Natural killer cell treated with Interleukin-12 subunit alpha and Interleukin-12 subunit beta and Interleukin-15 and Interleukin-18, amount 100 ng/mL, for 72 hours (primary cell): ENCODE results near the gene LEF1. TPM values are rescaled to one million over a fixed set of nuclear protein-coding genes. Genes with fewer than 3 reads are reported as not detected.

Experiments used
- ATAC-seq, 2 donors: fragments of 150-1000 bp; cut with Tn5 transposase in 1 of 2; sonication (Bioruptor Pico), chemical (Tn5 transposase) in 1 of 2; 2 replicates each; pipeline ENCODE4 v1.10.0; 2021
- DNase-seq: peaks from one replicate; pipeline ENCODE4 v3.0.0; 2022; ENCODE audit warnings: low spot score
- H3K27ac Mint-ChIP-seq, 2 donors: 1 replicate in 1 of 2; 2 replicates in 1 of 2; pipeline ENCODE4 v1.8.0; 2022; ENCODE audit warnings: mixed read lengths in 2 of 2, mild to moderate bottlenecking in 1 of 2, moderate library complexity in 1 of 2
- H3K27me3 Mint-ChIP-seq, 2 donors: 1 replicate in 1 of 2; 2 replicates in 1 of 2; pipeline ENCODE4 v1.8.0; 2022; ENCODE audit warnings: mixed read lengths in 2 of 2
- H3K36me3 Mint-ChIP-seq: one replicate; pipeline ENCODE4 v1.8.0; 2022; ENCODE audit warnings: mixed read lengths
- H3K4me1 Mint-ChIP-seq, 2 donors: 1 replicate in 1 of 2; 2 replicates in 1 of 2; pipeline ENCODE4 v1.8.0; 2022; ENCODE audit warnings: low read depth in 2 of 2, mixed read lengths in 2 of 2, mild to moderate bottlenecking in 1 of 2
- H3K4me3 Mint-ChIP-seq: one replicate; pipeline ENCODE4 v1.8.0; 2022; ENCODE audit warnings: mixed read lengths
- H3K9me3 Mint-ChIP-seq: 2 replicates; pipeline ENCODE4 v1.8.0; 2022; ENCODE audit warnings: mixed read lengths
- total RNA-seq, 2 donors: library from RNA; stranded (reverse); gene quantifications; one replicate each; pipeline ENCODE4 v1.2.3, GENCODE V29; 2022

The LEF1 gene
- total RNA-seq, 2 donors from 2014 or later: 8.4 to 22.7 TPM

- no peak for ATAC-seq
These were observed 2.9 kb upstream of the LEF1 start for GRCh38 chr4:108171339-108172230.

DNA sequence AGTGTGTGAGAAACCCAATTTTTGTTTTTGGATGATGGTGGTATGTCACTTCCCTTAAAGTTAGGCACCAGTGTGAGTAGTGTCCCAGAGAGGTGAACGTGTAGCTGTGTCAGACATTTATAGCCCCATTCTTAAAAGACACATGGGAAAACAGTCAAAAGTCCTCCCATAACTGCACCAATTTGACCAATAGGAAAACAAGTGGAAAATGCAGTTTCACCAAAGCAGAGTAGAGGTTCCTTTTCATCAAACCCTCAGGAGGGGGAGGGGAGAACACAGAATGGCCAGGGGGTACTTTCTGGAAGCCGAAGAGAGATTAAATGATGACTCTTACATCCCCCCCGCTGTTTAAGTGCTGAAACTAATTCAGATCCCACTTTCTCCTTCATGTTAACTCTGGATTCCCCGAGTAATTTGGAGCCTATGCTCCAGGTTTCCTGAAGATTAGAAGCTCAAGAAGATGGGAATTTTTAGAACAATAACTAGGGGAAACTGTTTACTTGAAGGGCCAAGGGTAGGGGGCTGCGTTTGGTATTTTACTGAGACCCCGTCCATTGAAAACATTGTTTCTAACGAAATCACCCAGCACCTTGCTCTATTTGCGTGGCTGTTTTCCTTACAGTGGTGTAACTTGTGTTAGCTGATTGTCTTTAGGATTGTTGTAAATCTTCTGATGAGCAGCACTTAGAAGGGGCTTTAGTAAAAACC, 2.1 kb upstream of the LEF1 start:
- Mint-ChIP-seq H3K9me3 (no peaks in the 10 kb centered on the region), H3K36me3 (no peaks in the 10 kb centered on the region), H3K4me3 (peak overlapping the region; percentile 96), H3K4me1 (peaks cover 40 to 52% of the 10 kb centered on the region in 2 donors), H3K27ac (no peak overlapping the region), H3K27me3 (peaks cover 40 to 47% of the 10 kb centered on the region in 2 donors)
- DNase-seq (no peak), ATAC-seq (no peak)

More at GRCh38 chr4:108171339-108172230, 2.9 kb upstream of the LEF1 start:
- H3K4me3 Mint-ChIP-seq: peak overlapping the region; percentile 42
- H3K4me1 Mint-ChIP-seq: peaks cover 40 to 46% of the 10 kb centered on the region in 2 donors
- peaks cover 40 to 50% of the 10 kb centered on the region in 2 donors for H3K27me3 Mint-ChIP-seq
- no peaks in the 10 kb centered on the region for H3K36me3 Mint-ChIP-seq
- no peak for DNase-seq
- no peak overlapping the region for H3K27ac Mint-ChIP-seq
- H3K9me3 Mint-ChIP-seq: no peaks in the 10 kb centered on the region

DNA sequence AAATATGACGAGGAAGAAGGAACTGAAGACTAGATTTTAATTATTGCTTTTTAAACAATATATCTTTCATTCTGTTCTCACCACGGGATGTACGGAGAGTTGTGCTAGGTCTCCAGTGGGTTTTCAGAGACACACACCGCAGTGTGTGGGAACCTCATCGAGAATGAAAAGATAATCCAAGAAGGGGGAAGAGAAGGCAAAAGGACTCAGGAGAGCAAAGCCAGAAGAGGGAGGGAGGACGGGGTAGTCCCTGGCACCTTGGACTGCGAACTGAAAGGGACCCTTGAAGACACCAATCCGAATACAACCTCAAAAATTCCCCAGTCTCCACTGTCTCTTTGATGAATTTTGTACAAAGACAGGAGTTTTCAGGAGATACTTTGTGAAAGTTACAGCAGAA, 932 bp upstream of the LEF1 start:
- no peak for DNase-seq
- Mint-ChIP-seq H3K36me3 (no peaks in the 10 kb centered on the region), H3K27ac (no peak overlapping the region), H3K4me3 (peak overlapping the region; percentile 96), H3K4me1 (peaks cover 40 to 54% of the 10 kb centered on the region in 2 donors), H3K9me3 (no peaks in the 10 kb centered on the region), H3K27me3 (peaks cover 40 to 51% of the 10 kb centered on the region in 2 donors)
- no peak for ATAC-seq

GRCh38 chr4:108168160-108168670, 517 bp downstream of the LEF1 start:
- Mint-ChIP-seq H3K27ac (peak overlapping the region in 1 of 2 donors; percentile 68), H3K27me3 (peaks cover 29 to 44% of the 10 kb centered on the region in 2 donors), H3K9me3 (no peaks in the 10 kb centered on the region), H3K36me3 (no peaks in the 10 kb centered on the region), H3K4me3 (peak overlapping the region; percentile 96), H3K4me1 (peaks cover 35 to 44% of the 10 kb centered on the region in 2 donors)
- ATAC-seq: peak; percentile 7 to 34
- DNase-seq: no peak

GRCh38 chr4:108166441-108167315, 2.1 kb downstream of the LEF1 start:
- no peaks in the 10 kb centered on the region for H3K36me3 Mint-ChIP-seq
- no peaks in the 10 kb centered on the region for H3K9me3 Mint-ChIP-seq
- H3K4me3 Mint-ChIP-seq: peak overlapping the region; percentile 96
- peaks cover 33 to 43% of the 10 kb centered on the region in 2 donors for H3K4me1 Mint-ChIP-seq
- no peak for DNase-seq
- peaks cover 35 to 43% of the 10 kb centered on the region in 2 donors for H3K27me3 Mint-ChIP-seq
- ATAC-seq: peak; percentile 67 to 75
- peak overlapping the region; percentile 68 to 72 for H3K27ac Mint-ChIP-seq

DNA sequence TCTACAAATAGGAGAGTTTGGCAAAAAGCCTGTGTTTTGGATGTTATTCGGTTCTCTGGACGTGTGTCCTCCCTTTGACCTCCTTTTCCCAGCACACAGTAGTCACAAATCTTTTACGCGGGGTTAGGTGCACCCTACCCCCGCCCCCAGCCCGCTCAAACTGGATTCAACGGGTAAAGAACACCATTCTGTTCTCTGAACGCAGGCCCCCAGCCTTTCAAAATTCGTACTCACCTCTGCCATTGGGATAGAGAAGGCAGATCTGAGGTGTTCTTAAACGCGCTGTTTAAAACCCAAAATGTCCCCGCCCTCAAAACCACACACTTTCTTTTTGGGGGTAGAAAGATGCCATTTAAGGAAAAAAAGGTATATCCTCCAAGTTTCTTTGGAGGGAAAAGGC, 2.7 kb downstream of the LEF1 start:
- Mint-ChIP-seq H3K4me1 (peaks cover 30 to 42% of the 10 kb centered on the region in 2 donors), H3K4me3 (peak overlapping the region; percentile 96), H3K9me3 (no peaks in the 10 kb centered on the region), H3K27me3 (peaks cover 37 to 38% of the 10 kb centered on the region in 2 donors), H3K27ac (peak overlapping the region in 1 of 2 donors; percentile 72), H3K36me3 (no peaks in the 10 kb centered on the region)
- DNase-seq (no peak), ATAC-seq (no peak)

- H3K4me1 Mint-ChIP-seq: peaks cover 30 to 43% of the 10 kb centered on the region in 2 donors
- DNase-seq: no peak
- peak overlapping the region; percentile 96 for H3K4me3 Mint-ChIP-seq
- no peak for ATAC-seq
- H3K9me3 Mint-ChIP-seq: no peaks in the 10 kb centered on the region
- H3K27me3 Mint-ChIP-seq: peaks cover 33 to 34% of the 10 kb centered on the region in 2 donors
- H3K27ac Mint-ChIP-seq: peak overlapping the region in 1 of 2 donors; percentile 72
- no peaks in the 10 kb centered on the region for H3K36me3 Mint-ChIP-seq
These were observed 3.1 kb downstream of the LEF1 start for GRCh38 chr4:108165586-108165985.

- ATAC-seq: no peak
- H3K4me3 Mint-ChIP-seq: no peak overlapping the region
- H3K9me3 Mint-ChIP-seq: no peaks in the 10 kb centered on the region
- H3K4me1 Mint-ChIP-seq: peaks cover 19 to 30% of the 10 kb centered on the region in 2 donors
- DNase-seq: no peak
- peaks cover 15 to 17% of the 10 kb centered on the region in 2 donors for H3K27me3 Mint-ChIP-seq
- no peaks in the 10 kb centered on the region for H3K36me3 Mint-ChIP-seq
- H3K27ac Mint-ChIP-seq: no peak overlapping the region
These were observed 5.4 kb downstream of the LEF1 start for GRCh38 chr4:108163351-108163750.

DNA sequence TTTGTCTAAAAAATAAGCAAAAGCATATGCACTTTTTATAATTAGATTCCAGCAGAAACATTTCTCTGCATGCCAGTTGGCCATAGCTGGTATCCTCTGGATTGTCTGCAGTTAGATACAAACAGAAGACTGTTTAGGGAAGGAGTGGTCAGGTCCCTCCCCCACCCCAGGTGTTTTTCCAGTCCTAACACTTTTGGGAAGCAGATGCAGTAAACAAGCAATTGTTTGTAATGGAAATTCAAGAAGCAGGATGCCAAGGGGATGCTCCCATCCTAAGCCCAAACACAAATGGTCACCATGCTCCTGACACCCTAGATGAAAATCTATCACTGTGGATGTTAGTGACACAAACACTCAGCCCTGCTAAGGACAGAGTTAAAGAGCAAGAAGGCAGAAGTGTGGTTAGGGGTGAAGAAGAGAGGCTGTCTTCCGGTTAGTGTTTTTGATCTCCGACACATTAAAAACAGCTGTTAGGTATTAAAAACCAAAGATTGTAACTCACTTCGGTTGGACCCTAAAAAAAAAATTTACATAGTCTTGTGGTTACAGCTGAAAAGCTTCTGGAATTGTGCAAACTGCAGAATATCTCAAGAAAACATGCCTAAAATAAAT, 7.9 kb downstream of the LEF1 start:
- peaks cover 16 to 21% of the 10 kb centered on the region in 2 donors for H3K27me3 Mint-ChIP-seq
- H3K36me3 Mint-ChIP-seq: no peaks in the 10 kb centered on the region
- H3K27ac Mint-ChIP-seq: peak overlapping the region in 1 of 2 donors; percentile 42
- peaks cover 7 to 15% of the 10 kb centered on the region in 2 donors for H3K4me1 Mint-ChIP-seq
- ATAC-seq: peak in 1 of 2 donors; percentile 44
- DNase-seq: no peak
- no peaks in the 10 kb centered on the region for H3K9me3 Mint-ChIP-seq
- H3K4me3 Mint-ChIP-seq: peak overlapping the region; percentile 55

GRCh38 chr4:108159845-108160244, 8.9 kb downstream of the LEF1 start:
- DNase-seq (no peak), ATAC-seq (peak in 1 of 2 donors; percentile 41)
- H3K27ac Mint-ChIP-seq: no peak overlapping the region
- no peaks in the 10 kb centered on the region for H3K36me3 Mint-ChIP-seq
- peaks cover 11 to 21% of the 10 kb centered on the region in 2 donors for H3K27me3 Mint-ChIP-seq
- peaks cover 7 to 12% of the 10 kb centered on the region in 2 donors for H3K4me1 Mint-ChIP-seq
- no peak overlapping the region for H3K4me3 Mint-ChIP-seq
- no peaks in the 10 kb centered on the region for H3K9me3 Mint-ChIP-seq

- H3K27me3 Mint-ChIP-seq: peaks cover 11 to 21% of the 10 kb centered on the region in 2 donors
- H3K9me3 Mint-ChIP-seq: no peaks in the 10 kb centered on the region
- DNase-seq (no peak), ATAC-seq (no peak)
- H3K36me3 Mint-ChIP-seq: no peaks in the 10 kb centered on the region
- H3K4me3 Mint-ChIP-seq: no peak overlapping the region
- H3K4me1 Mint-ChIP-seq: peaks cover 7 to 18% of the 10 kb centered on the region in 2 donors
- no peak overlapping the region for H3K27ac Mint-ChIP-seq
These were observed 11.1 kb downstream of the LEF1 start for GRCh38 chr4:108157655-108158054.

GRCh38 chr4:108156391-108156790, 12.3 kb downstream of the LEF1 start:
- Mint-ChIP-seq H3K27ac (peak overlapping the region in 1 of 2 donors; percentile 38), H3K36me3 (peaks cover under 1% of the 10 kb centered on the region), H3K4me3 (no peak overlapping the region), H3K27me3 (peaks cover 11 to 12% of the 10 kb centered on the region in 2 donors), H3K4me1 (peaks cover 7 to 18% of the 10 kb centered on the region in 2 donors), H3K9me3 (no peaks in the 10 kb centered on the region)
- ATAC-seq (no peak), DNase-seq (no peak)
